SW 1271 (cell line): Measurements from ENCODE around the gene ANP32E.
A peak's percentile ranks its signal among the peaks of the same experiment; 100 is the strongest.
"Not testable (repeated sequence)": the region's sequence is repeated elsewhere in the genome, so short reads cannot be mapped to it uniquely, and the experiment has no call there.

Experiments used
- DNase-seq, 2 experiments: peaks; one replicate each; lab custom pipeline; 2025; lab: John Stamatoyannopoulos, UW

Gene ANP32E

DNA sequence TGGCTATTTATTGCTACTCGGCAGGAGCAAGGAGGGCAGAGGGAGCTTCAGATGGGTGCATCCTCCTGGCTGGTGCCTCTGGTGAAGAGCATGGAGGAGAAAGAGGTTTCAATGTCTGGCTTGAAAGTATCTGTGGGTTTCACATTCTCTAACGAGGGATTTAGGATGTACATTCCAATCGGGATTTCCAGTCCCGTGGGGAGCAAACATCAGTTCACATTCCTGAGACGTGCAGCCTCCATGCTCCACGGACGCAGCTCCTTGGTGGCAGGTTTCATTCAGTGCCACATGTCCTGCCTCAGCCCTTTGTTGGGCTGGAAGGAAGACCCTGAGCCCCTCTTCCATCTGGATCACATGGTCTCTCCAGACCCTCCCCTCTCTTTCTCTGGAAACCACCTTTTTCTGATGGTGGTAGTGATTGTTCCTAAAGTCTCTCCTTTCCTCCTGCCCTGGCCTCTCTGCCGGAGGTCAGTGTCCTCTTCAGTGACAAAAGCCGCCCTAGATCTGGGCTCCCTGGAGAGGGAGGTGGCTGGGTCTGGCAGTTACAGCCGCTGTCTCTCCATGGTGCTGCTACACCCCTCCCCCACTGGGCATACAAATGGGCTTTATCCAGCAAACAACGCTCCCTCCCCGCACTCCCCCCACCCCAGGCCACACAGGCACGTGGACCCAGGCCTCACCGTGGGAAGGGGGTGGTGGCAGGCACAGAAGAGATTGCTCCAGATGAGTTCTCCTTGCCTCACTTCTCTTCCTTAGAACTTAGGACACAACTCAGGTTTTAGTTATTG, 20.8 kb upstream of the ANP32E start:
- DNase-seq, result no peak

DNA sequence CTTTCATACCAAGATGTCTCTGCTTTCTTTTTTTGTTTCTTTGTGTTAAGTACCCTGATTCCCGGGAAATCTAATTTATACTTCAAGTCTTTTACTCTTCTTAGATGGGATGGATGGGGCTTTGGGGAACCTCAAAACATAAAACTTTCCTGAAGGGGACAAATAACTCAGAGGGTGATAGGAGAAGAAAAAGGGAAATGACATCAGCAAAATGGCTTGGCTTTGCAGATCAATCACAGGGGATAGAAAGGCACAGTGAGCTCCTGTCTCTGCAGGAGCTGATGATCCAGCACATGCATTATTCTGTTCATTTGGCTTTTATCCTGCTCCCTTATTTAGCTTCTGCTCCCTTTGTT, 20.3 kb upstream of the ANP32E start:
- DNase-seq, result no peak

- no peak for DNase-seq
These were observed 14.0 kb upstream of the ANP32E start for GRCh38 chr1:150249936-150250335.

DNA sequence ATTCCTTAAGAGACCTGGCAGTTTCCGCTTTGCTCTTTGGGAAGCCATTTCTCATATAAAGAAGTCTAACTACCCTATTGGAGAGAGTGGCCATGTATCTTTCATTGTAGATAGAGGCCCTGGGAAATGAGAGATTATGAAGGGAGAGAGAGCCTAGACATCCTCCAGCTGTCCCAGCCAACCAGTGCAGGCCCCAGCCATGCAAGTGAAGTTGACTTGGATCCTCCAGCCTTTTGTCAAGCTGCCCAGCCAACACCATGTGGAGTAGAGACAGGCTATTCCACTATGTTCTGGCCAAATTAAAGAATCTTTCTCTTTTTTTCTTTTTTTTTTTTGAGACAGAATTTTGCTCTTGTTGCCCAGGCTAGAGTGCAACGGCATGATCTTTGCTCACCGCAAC, 7.1 kb upstream of the ANP32E start:
- DNase-seq, result no peak

DNA sequence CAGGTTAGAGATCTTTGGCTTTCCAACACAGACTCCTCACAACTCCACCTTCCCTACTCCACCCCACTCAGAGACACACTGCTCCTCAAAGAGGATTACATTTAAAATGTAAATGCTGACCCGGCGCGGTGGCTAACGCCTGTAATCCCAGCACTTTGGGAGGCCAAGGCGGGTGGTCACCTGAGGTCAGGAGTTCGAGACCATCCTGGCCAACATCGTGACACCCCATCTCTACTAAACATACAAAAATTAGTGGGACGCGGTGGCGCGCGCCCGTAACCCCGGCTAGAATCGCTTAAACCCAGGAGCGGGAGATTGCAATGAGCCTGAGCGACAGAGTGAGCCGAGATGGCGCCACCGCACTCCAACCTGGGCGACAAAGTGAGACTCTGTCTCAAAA, 1.8 kb upstream of the ANP32E start:
- no peak for DNase-seq

- DNase-seq, result not testable (repeated sequence)
These were observed 1.3 kb upstream of the ANP32E start for GRCh38 chr1:150237176-150237575.

GRCh38 chr1:150236614-150237100, 745 bp upstream of the ANP32E start:
- no peak for DNase-seq

DNA sequence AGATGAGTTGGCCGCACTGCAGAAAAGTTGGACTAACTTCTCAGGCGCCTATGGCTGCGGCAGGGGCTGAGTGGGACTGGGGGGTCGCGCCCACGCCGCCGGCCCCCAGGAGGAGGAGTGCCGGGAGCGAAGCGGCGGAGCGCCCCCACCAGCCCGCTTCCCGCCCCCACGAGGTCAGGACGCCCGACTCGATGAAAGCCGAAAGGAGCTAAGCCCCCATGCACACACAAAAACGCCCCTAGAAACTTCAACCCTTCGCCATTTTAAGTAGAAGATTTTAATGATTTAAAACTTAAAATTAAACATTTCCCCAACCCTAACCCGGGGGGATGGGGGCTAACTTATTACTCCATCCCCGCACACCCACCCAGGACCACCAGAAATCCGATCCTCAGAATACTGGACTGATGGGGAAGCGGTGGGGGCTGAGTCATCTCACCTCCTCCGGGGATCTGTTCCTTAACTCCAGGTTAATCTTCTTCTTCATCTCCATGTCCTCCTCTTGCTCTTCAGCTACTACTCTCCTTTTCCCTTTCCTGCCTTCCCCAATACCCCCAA, 539 bp downstream of the ANP32E start:
- DNase-seq, result no peak

- peak; percentile 37 to 67 for DNase-seq
These were observed 1.2 kb downstream of the ANP32E start for GRCh38 chr1:150234566-150235293.

GRCh38 chr1:150234309-150234565, 1.7 kb downstream of the ANP32E start:
- DNase-seq, result no peak

DNA sequence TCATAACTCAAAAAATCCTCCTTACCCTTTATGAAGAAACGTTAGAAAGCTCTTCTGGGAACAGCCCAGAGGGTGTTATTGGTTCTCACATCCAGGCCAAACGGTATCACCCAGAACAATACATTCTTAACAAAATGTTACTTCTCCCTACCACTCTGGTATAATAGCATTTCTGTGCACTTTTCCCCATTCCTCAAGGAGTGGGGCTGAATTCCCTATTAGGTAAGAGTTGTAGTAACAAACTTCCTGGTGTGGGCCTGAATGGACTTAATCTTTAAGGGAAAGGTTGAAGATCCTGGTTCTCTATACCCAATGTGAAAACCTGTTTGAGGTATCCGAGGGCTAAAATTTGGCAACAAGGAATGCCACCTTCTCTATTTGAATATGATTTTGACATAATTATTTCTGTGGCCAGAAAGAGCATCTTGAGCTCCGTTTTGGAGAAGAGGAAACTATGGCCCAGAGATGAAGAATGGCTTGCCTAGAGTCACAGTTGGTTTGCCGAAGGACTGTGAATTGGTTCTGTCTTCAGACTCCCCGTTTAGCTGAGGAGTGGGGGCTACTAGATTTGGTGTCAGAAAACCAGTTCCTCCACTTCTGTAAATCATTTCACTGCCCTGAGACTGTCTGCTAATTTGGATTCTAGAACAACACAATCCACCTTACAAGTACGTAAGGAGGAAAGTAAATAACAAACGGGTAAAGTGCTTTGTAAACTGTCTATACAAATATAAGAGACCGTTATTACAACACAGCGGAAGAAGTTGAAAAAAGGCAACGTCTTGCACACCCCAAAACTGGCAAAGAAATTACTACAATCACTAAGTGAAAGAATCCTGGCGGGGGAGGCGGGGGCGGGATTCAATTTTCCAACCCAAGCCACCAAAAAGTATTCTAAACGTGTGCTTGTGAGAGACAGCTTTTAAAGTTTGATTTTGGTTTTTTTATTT, 2.3 kb downstream of the ANP32E start:
- no peak for DNase-seq

- DNase-seq, result not testable (repeated sequence)
These were observed 3.0 kb downstream of the ANP32E start for GRCh38 chr1:150232921-150233320.

GRCh38 chr1:150228246-150228645, 7.7 kb downstream of the ANP32E start:
- DNase-seq, result not testable (repeated sequence)

DNA sequence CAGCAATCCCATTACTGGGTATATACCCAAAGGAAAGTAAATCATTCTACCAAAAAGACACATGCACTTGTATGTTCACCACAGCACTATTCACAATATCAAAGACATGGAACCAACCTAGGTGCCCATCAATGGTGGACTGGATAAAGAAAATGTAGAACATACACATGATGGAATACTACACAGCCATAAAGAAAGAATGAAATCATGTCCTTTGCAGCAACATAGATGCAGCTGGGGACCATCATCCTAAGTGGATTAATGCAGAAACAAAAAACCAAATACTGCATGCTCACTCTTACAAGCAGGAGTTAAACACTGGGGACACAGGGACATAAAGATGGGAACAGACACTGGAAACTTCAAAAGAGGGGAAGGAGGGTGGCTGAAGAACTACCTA, 8.7 kb downstream of the ANP32E start:
- no peak for DNase-seq

DNA sequence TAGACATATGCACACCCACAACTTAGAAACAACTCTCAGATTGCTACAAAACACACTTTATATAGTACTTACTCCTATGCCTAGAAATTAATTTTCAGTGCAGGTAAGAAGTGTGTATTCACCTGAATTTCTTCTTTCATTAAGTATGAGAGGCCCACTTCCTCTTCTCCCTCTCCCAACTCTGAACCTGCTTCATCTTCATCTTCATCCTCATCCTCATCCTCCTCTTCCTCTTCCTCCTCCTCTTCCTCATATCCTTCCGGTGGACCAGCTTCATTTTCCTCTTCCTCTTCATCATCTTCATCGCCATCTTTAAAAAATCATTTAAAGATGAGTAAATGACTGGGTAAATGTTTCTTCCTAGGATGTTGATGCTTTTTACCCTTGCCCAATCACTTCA, 9.4 kb downstream of the ANP32E start:
- DNase-seq, result no peak

DNA sequence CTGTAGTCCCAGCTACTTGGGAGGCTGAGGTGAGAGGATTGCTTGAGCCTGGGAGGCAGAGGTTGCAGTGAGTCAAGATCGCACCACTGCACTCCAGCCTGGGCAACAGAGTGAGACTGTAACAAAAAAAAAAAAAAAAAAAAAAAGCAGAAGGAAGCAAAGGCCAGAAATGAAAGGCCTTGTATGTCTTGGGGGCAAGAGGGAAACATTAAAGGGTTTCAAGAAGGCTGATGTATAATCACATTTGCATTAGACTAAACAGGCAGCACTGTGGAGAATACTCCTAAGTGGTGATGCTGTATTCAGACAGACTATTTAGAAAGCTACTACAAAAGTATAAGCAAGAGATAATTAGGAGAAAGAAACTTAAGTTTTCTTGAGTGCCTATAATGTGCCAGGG, 10.4 kb downstream of the ANP32E start:
- DNase-seq, result no peak

GRCh38 chr1:150224983-150225382, 10.9 kb downstream of the ANP32E start:
- no peak for DNase-seq

- DNase-seq, result peak in 1 of 2 experiments; percentile 15
These were observed 14.4 kb downstream of the ANP32E start for GRCh38 chr1:150221552-150221951.

DNA sequence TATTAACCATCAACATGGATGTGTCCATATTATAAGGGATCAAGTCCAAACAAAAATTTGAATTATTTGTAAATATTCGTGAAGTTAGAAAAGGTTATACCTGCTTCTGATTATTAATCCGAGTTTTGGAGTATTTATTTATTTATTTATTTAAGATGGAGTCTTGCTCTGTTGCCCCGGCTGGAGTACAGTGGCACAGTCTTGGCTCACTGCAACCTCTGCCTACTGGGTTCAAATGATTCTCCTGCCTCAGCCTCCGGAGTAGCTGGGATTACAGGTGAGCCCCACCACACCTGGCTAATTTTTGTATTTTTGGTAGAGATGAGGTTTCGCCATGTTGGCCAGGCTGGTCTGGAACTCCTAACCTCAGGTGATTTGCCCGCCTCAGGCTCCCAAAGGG, 20.1 kb downstream of the ANP32E start:
- DNase-seq, result not testable (repeated sequence)

DNA sequence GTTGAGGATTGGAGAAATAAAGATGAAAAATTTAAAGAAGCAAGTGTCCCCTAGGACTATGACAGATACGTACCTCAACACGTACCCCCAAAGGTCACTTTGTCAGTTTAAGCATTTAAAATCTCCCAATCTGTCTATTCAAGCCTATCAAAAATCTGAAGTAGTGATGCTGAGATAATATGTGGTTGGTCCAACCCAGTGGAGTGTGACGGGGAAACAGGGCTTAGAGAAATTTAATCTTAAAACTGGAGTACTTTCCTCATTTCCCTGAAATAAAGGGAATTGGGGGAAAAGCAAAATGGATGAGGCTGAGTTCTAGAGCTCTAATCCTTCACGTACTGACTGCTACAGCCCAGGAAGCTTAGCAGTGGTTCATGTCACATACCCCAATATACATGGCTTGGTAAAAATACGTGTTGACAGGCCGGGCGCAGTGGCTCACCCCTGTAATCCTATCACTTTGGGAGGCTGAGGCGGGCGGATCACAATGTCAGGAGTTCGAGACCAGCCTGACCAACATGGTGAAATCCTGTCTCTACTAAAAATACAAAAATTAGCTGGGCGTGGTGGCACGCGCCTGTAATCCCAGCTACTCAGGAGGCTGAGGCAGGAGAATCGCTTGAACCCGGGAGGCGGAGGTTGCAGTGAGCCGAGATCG, 21.7 kb downstream of the ANP32E start:
- DNase-seq, result not testable (repeated sequence)
